Activated naive CD8-positive, alpha-beta T cell (primary cell): ENCODE results near the gene HOXA11.

Source experiments
- H3K27ac Mint-ChIP-seq: one replicate; pipeline ENCODE4 v1.8.0; 2021; ENCODE audit warnings: mixed read lengths
- H3K27me3 Mint-ChIP-seq: one replicate; pipeline ENCODE4 v1.8.0; 2021; ENCODE audit warnings: mixed read lengths
- H3K36me3 Mint-ChIP-seq: one replicate; pipeline ENCODE4 v1.8.0; 2021; ENCODE audit warnings: mixed read lengths
- H3K4me1 Mint-ChIP-seq: one replicate; pipeline ENCODE4 v1.8.0; 2021; ENCODE audit warnings: low read depth, mixed read lengths
- H3K4me3 Mint-ChIP-seq: one replicate; pipeline ENCODE4 v1.8.0; 2021; ENCODE audit warnings: mild to moderate bottlenecking, mixed read lengths
- H3K9me3 Mint-ChIP-seq: one replicate; pipeline ENCODE4 v1.8.0; 2021; ENCODE audit warnings: low read depth, mixed read lengths

Gene HOXA11

DNA sequence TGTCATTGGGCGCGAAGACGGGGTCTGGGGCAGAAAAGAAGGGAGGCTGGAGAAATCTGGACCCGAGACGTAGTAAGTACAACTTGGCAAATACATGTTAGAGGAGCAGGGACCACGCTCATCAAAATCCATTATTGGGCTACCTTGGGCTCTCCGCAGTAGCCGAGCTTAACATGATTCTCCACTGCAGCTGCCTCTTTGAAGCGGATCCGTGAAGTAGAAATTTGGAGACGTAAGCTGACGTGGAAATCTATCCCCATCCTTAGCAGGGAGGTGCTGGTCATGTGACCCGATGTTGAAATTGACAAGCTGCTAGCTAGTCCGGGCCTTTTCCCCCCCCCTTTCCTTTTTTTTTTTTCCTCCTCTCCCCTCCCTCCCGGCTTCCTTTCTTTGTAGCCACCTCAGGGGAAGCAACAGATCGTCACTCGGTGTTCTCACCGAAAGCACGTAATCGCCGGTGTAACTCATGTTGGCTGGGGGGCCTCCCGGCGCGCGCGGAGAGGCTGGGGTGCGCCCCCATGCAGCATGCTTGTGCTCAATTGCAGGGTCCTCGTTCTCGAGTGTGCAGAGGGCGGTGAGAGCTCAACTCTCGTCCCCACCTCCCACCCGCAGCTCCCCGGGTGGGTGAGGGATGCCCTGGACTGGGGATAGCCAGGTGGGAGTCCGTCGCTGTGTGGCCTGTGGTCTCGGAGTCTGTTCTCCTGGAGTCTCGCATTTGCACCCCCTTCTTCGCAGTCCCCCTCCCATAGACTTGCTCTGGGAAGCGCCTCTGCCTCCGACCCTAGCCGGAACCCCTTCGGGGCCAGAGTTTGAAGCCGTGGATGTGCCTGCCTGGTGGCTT lies at the start of gene HOXA11:
Gene HOXA11 (minus strand): TSS at position 220 of the 841 bp plus-strand sequence. CDS start 88 bp downstream, at position 132.
- Mint-ChIP-seq H3K4me1 (peaks cover 53% of the 10 kb centered on the region), H3K27ac (no peak within 1 kb of the TSS), H3K27me3 (peaks cover 47% of the 10 kb centered on the region), H3K9me3 (no peaks in the 10 kb centered on the region), H3K36me3 (no peaks in the 10 kb centered on the region), H3K4me3 (peak within 1 kb of the TSS; percentile 80)

- Mint-ChIP-seq H3K36me3 (no peaks in the 10 kb centered on the region), H3K4me1 (peaks cover 2% of the 10 kb centered on the region), H3K4me3 (no peak overlapping the region), H3K9me3 (no peaks in the 10 kb centered on the region), H3K27ac (no peak overlapping the region), H3K27me3 (peaks cover 32% of the 10 kb centered on the region)
These were observed 44.4 kb upstream of the HOXA11 start for GRCh38 chr7:27229448-27229847.

DNA sequence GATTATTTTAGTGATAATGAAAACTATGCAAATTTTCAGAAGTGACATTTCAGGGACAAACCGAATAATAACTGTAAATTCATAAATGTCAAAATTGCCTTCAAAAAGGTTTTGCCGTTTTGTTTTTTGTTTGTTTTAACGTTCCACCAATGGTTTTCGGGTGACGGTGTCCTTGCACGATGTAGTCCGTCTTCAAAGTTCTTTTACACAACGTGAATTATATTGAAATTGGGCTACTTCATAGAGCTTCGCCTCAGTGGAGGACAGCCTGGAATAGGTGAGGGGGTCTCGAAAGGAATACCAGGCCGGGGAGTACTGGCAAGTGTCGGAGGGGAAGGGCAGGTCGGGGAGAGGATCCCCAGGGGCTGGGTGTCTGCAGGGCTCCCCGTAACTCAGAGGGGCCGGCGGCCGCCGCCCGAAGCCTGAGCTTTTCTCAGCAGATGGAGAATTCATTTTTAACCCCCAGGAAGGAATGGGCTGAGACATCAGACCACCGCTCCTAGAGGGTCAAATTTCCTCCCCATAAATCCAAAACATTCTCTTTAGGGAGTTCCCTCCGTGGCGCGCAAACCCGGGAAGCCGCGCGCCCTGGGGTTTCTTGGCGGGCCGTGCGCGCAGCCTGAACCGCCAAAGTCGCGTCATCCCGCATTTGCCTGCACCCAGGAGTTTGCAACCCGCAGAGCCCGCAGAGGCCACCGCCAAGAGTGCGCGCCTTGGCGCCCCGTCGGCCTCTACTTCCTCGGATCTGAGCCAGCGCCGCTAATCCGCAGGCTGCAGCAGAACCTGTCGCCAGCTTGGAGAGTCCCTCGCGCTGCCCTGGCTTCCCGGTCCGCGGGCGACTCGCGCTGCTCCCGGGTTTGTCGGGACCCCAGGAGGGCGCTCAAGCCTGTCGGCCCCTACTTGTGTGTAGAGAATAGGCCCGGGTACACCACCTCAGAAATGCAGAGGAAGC lies 40.2 kb upstream of the HOXA11 start:
- Mint-ChIP-seq H3K27ac (no peak overlapping the region), H3K27me3 (peaks cover 47% of the 10 kb centered on the region), H3K4me3 (no peak overlapping the region), H3K36me3 (no peaks in the 10 kb centered on the region), H3K9me3 (no peaks in the 10 kb centered on the region), H3K4me1 (peaks cover 6% of the 10 kb centered on the region)

- Mint-ChIP-seq H3K27ac (no peak overlapping the region), H3K27me3 (peaks cover 52% of the 10 kb centered on the region), H3K4me3 (no peak overlapping the region), H3K36me3 (no peaks in the 10 kb centered on the region), H3K4me1 (peaks cover 11% of the 10 kb centered on the region), H3K9me3 (no peaks in the 10 kb centered on the region)
These were observed 39.0 kb upstream of the HOXA11 start for GRCh38 chr7:27223941-27224575.

DNA sequence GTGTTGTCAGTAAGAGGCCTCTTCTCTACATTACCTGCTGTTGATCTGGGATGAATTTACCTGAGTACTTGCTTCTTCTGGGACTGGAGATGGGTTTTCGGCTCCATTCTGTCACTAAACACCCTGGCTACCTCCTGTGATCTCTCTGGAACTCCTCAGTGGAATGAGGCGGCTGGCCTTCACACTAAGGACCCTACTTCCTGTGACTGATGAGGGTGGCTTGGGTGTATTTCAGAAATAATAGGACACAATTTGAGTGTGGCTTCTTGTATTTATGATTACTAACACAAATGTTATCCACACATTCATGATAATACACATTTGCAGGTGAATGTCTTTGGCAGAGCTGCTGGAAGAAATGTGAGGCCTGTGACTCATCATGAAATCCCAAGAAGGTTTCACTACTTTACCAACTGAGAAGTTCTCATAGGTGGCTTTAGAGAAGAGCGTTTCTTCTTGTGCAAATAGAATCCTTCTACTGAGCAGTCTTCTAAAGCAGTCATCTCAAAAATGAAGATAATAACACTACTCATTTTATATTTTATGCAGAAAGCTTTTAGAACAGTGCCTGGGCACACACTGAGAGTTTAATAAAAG lies 36.3 kb upstream of the HOXA11 start:
- Mint-ChIP-seq H3K4me1 (peaks cover 11% of the 10 kb centered on the region), H3K4me3 (peak overlapping the region; percentile 0), H3K36me3 (no peaks in the 10 kb centered on the region), H3K9me3 (no peaks in the 10 kb centered on the region), H3K27me3 (peaks cover 49% of the 10 kb centered on the region), H3K27ac (no peak overlapping the region)

DNA sequence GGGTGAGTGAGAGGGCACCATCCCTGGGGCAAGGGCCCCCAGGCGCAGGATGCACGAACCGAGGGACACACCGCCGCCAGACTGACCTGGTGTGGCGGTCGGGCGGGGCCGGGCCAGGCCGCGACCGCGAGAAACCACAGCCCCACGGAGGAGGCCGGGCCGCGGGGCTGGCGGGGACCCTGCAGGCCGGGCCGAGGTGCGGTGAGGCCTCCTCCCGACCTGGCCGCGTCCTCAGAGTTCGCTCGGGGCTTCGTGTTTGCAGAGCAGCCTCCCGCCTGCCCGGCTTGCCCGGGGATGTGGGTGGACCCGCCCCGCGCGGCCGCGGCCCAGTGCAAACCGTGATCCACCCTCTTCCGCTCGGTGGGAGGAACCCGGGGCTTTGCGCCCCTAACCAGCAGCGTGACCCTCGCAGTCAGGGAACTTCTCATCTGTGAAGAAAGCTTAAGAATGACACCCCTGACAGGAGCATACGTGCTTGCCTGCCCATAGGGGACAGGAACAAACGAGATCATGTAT lies 35.5 kb upstream of the HOXA11 start:
- H3K27me3 Mint-ChIP-seq, result peaks cover 52% of the 10 kb centered on the region
- H3K4me3 Mint-ChIP-seq, result no peak overlapping the region
- no peak overlapping the region for H3K27ac Mint-ChIP-seq
- no peaks in the 10 kb centered on the region for H3K9me3 Mint-ChIP-seq
- peaks cover 11% of the 10 kb centered on the region for H3K4me1 Mint-ChIP-seq
- H3K36me3 Mint-ChIP-seq, result no peaks in the 10 kb centered on the region

DNA sequence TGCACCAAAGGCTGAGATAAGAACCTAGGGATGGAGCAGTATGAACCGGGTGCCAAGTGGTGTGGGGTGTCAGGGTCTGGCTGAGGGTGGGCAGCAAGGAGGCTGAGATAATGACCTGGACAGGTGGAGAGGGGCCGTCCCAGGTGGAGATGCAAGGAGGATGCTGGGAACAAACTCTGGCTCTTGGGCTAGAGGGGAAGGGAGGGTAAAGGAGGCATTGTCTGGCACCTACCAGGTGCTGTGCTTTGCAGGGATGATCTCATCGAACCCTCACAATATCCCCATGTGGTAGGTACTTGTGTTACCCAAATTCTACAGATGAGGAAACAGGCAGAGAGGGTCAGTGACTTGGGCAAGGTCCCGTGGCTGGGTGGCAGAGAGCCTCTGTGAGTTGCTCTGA lies 34.8 kb upstream of the HOXA11 start:
- no peak overlapping the region for H3K4me3 Mint-ChIP-seq
- H3K9me3 Mint-ChIP-seq, result no peaks in the 10 kb centered on the region
- no peaks in the 10 kb centered on the region for H3K36me3 Mint-ChIP-seq
- peaks cover 52% of the 10 kb centered on the region for H3K27me3 Mint-ChIP-seq
- peaks cover 9% of the 10 kb centered on the region for H3K4me1 Mint-ChIP-seq
- H3K27ac Mint-ChIP-seq, result no peak overlapping the region

- H3K27me3 Mint-ChIP-seq, result peaks cover 55% of the 10 kb centered on the region
- H3K4me3 Mint-ChIP-seq, result no peak overlapping the region
- H3K9me3 Mint-ChIP-seq, result no peaks in the 10 kb centered on the region
- no peak overlapping the region for H3K27ac Mint-ChIP-seq
- no peaks in the 10 kb centered on the region for H3K36me3 Mint-ChIP-seq
- peaks cover 12% of the 10 kb centered on the region for H3K4me1 Mint-ChIP-seq
These were observed 32.9 kb upstream of the HOXA11 start for GRCh38 chr7:27217951-27218350.

DNA sequence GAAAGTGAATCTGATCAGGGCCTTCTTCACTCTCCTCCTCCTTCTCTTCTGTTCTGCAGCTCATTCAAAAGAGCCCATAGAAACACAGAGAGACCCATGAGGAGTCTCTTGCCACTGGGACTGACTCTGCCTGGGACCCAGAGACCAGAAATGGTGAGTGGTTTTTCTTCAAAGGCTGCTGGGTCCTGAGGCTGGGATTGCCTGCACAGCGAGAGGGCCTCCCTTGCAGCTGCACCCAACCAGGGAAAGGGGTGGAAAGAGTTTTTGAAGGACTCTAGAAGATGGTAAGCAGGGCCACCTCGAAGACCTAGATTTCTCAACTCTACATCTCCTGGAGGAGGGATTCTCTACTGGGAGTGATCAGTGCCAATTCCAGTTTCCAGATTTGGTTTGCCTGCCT lies 30.3 kb upstream of the HOXA11 start:
- no peaks in the 10 kb centered on the region for H3K9me3 Mint-ChIP-seq
- peaks cover 16% of the 10 kb centered on the region for H3K4me1 Mint-ChIP-seq
- H3K27ac Mint-ChIP-seq, result no peak overlapping the region
- H3K4me3 Mint-ChIP-seq, result no peak overlapping the region
- no peaks in the 10 kb centered on the region for H3K36me3 Mint-ChIP-seq
- H3K27me3 Mint-ChIP-seq, result peaks cover 59% of the 10 kb centered on the region

GRCh38 chr7:27214239-27214950 lies 29.4 kb upstream of the HOXA11 start:
- H3K27me3 Mint-ChIP-seq, result peaks cover 59% of the 10 kb centered on the region
- H3K4me3 Mint-ChIP-seq, result no peak overlapping the region
- no peak overlapping the region for H3K27ac Mint-ChIP-seq
- H3K4me1 Mint-ChIP-seq, result peaks cover 12% of the 10 kb centered on the region
- H3K9me3 Mint-ChIP-seq, result no peaks in the 10 kb centered on the region
- no peaks in the 10 kb centered on the region for H3K36me3 Mint-ChIP-seq

DNA sequence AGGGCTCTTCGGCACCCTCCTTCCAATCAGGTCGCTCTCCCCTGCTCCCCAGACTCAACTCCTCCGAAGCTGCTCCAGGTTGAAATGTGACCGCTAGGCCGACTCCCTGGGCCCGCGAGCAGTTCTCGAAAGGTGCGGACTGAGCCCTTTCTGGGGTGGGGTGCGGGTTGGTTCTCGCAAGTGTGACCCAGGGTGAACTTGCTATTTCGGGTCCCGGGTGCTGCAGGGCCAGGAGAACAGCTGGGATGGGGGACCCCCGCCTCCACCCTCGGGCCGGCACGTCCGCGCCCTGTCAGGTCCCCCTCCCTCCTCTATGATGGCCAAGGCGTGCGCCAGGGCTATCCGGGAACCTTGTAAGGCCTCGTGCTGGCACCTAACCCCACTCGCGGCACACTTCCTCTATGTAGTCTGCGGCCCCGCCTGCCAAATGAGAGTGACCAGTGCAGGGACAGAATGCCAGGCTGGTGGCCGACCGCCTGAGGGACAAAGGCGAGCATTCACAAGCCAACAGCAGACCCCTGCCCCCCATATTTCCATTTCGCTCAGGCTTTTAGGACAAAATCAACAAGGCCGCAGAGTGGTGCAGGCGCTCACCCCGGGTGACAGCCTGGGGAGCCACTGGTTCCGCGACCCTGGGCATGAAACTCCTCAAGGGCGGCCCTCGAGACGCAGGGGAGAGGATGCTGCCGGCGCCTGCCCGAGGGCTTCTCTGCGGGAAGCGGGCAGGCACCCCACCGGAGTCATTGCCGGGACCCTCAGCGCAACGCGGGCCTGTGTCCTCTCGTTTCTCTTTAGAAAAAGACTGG lies 28.6 kb upstream of the HOXA11 start:
- H3K4me3 Mint-ChIP-seq, result no peak overlapping the region
- no peak overlapping the region for H3K27ac Mint-ChIP-seq
- no peaks in the 10 kb centered on the region for H3K36me3 Mint-ChIP-seq
- peaks cover 59% of the 10 kb centered on the region for H3K27me3 Mint-ChIP-seq
- H3K4me1 Mint-ChIP-seq, result peaks cover 12% of the 10 kb centered on the region
- H3K9me3 Mint-ChIP-seq, result no peaks in the 10 kb centered on the region

DNA sequence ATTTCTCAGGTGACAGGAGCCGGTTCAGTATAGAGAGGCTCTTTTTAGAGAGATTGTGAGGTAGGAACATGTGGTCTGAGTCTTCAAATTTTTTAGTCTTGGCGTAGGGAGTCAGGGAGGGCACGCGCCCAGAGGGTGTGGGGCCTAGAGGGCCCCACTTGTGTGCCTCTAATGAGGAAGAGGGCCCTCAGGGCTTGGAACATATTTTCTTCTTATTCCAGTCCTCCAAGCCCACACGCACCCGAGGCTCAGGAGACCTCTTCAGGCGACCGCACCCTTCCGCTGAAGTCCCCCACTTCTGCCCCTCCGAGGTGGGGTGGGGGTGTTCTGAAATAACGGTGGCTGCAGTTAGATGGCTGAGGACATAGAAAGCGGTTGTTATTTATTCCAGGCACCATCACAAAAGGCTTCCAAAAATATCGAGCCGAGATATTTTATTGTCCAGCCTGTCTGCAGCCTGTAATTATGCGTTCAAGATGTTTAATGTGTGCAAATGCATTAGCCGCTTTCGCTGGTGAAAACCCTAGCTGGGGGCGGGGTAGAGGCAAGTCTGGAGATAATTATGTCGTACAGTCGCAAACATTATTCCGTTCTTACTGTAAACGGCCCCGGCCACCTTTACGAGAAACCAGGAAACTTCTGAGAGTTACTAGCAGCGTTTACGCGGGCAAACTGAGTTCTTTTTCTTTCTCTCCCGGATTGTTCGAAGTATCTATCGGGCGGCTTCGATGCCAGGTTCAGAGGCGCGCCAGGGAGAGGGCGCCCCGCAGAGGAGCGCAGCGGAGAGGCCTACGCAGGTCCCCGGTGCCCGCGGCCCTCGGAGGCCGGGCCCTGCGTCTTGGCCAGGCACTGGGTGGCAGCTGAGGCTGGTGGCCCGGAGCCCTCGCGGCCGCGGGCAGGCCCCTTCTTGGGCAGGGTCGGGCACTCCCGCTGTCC lies 27.7 kb upstream of the HOXA11 start:
- H3K27ac Mint-ChIP-seq, result no peak overlapping the region
- peak overlapping the region; percentile 46 for H3K4me3 Mint-ChIP-seq
- H3K36me3 Mint-ChIP-seq, result no peaks in the 10 kb centered on the region
- peaks cover 63% of the 10 kb centered on the region for H3K27me3 Mint-ChIP-seq
- no peaks in the 10 kb centered on the region for H3K9me3 Mint-ChIP-seq
- peaks cover 12% of the 10 kb centered on the region for H3K4me1 Mint-ChIP-seq
